Measurements from ENCODE around the gene PRAC2. TPM values are rescaled to one million over a fixed set of nuclear protein-coding genes. Genes with fewer than 3 reads are reported as not detected.

PRAC2 gene
- total RNA-seq, 1 experiment from 2014 or later: not detected

GRCh38 chr17:48769009-48769675, 46.2 kb downstream of the PRAC2 start:
- H3K4me1 Mint-ChIP-seq (ENCODE audit: insufficient read depth, unreplicated experiment): no peaks in the 10 kb centered on the region
- H3K9me3 Mint-ChIP-seq (ENCODE audit: unreplicated experiment): no peaks in the 10 kb centered on the region
- BruUV-seq (replicated peaks): no TSS peak
- ChIA-PET CTCF (interaction anchor here (0.6 to 1.9 kb wide), 5 partner anchors 21 to 116 kb away, joined by 3 to 5 read pairs (median 3); no protein-coding TSS in a partner anchor), POLR2A (interaction anchor here (0.6 kb wide), 1 partner anchor 312 kb away, joined by 3 read pairs; no protein-coding TSS in a partner anchor)
- H3K36me3 Mint-ChIP-seq (ENCODE audit: insufficient read depth, unreplicated experiment): no peaks in the 10 kb centered on the region
- H3K27me3 Mint-ChIP-seq (ENCODE audit: insufficient read depth, unreplicated experiment): peaks cover 54% of the 10 kb centered on the region
- intact Hi-C loops (cut with micrococcal nuclease): no loop called here
- H3K27ac Mint-ChIP-seq (ENCODE audit: low read depth, unreplicated experiment): no peak overlapping the region
- DNase-seq (ENCODE audit: unreplicated experiment): no peak
- no peak for TF ChIP-seq CTCF (IDR thresholded peaks at IDR 0.05; ENCODE audit: unreplicated experiment)
- H3K4me3 Mint-ChIP-seq (ENCODE audit: unreplicated experiment): no peak overlapping the region

- Mint-ChIP-seq H3K4me3 (ENCODE audit: unreplicated experiment) (no peak overlapping the region), H3K4me1 (ENCODE audit: insufficient read depth, unreplicated experiment) (no peaks in the 10 kb centered on the region), H3K9me3 (ENCODE audit: unreplicated experiment) (no peaks in the 10 kb centered on the region), H3K27ac (ENCODE audit: low read depth, unreplicated experiment) (no peak overlapping the region), H3K36me3 (ENCODE audit: insufficient read depth, unreplicated experiment) (no peaks in the 10 kb centered on the region), H3K27me3 (ENCODE audit: insufficient read depth, unreplicated experiment) (peaks cover 36% of the 10 kb centered on the region)
- intact Hi-C loops (cut with micrococcal nuclease): no loop called here
- CTCF ChIA-PET: interaction anchor here (0.8 kb wide), 1 partner anchor 785 kb away, joined by 3 read pairs; no protein-coding TSS in a partner anchor
- POLR2A ChIA-PET: no interaction called here
- no TSS peak for BruUV-seq (replicated peaks)
- no peak for DNase-seq (ENCODE audit: unreplicated experiment)
- no peak for TF ChIP-seq CTCF (IDR thresholded peaks at IDR 0.05; ENCODE audit: unreplicated experiment)
Observed at GRCh38 chr17:48770954-48771353, 48.0 kb downstream of the PRAC2 start.

DNA sequence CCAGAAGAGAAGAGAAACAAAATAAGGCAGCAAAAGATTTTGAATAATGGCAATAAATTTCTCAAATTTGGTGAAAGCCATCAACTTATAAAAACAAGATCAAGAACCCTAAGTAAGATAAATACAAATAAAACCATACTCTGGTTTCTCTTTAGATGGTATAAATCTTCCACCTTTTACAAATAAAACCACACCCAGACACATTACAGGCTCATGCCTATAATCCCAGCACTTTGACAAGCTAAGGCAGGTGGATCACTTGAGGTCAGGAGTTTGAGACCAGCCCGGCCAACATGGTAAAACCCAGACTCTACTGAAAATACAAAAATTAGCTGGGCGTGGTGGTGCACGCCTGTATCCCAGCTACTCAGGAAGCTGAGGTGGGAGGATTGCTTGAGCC, 50.3 kb downstream of the PRAC2 start:
- BruUV-seq (replicated peaks): no TSS peak
- no peaks in the 10 kb centered on the region for H3K9me3 Mint-ChIP-seq (ENCODE audit: unreplicated experiment)
- POLR2A ChIA-PET: interaction anchor here (1.0 kb wide), 1 partner anchor 15 kb away, joined by 5 read pairs; no protein-coding TSS in a partner anchor
- intact Hi-C loops (cut with micrococcal nuclease): no loop called here
- TF ChIP-seq CTCF (IDR thresholded peaks at IDR 0.05; ENCODE audit: unreplicated experiment): no peak
- no peak overlapping the region for H3K4me3 Mint-ChIP-seq (ENCODE audit: unreplicated experiment)
- DNase-seq (ENCODE audit: unreplicated experiment): no peak
- H3K4me1 Mint-ChIP-seq (ENCODE audit: insufficient read depth, unreplicated experiment): no peaks in the 10 kb centered on the region
- no peaks in the 10 kb centered on the region for H3K36me3 Mint-ChIP-seq (ENCODE audit: insufficient read depth, unreplicated experiment)
- CTCF ChIA-PET: interaction anchor here (0.6 to 1.1 kb wide), 3 partner anchors 39 to 104 kb away, joined by 3 to 7 read pairs (median 4); no protein-coding TSS in a partner anchor
- H3K27ac Mint-ChIP-seq (ENCODE audit: low read depth, unreplicated experiment): no peak overlapping the region
- H3K27me3 Mint-ChIP-seq (ENCODE audit: insufficient read depth, unreplicated experiment): peaks cover 32% of the 10 kb centered on the region

Small RNAs within 50 kb of the gene (microRNA-seq; reads per million reads assigned to microRNA genes)
- not detected for gene MIR3185

Other genes starting within 250 kb of the PRAC2 start
- not detected in 2 replicates for gene HOXB1, start 192.2 kb upstream of the PRAC2 start, total RNA-seq (2022)
- 3.0 and 4.8 TPM in 2 replicates for gene HOXB2, start 178.1 kb upstream of the PRAC2 start, total RNA-seq (2022)
- 0.21 and 0.44 TPM in 2 replicates for gene HOXB4, start 144.8 kb upstream of the PRAC2 start, total RNA-seq (2022)
- 0.79 and 0.88 TPM in 2 replicates for gene HOXB3, start 132.9 kb upstream of the PRAC2 start, total RNA-seq (2022)
- gene HOXB5, start 129.4 kb upstream of the PRAC2 start, total RNA-seq (2022): not detected in 2 replicates
- gene HOXB6, start 118.2 kb upstream of the PRAC2 start, total RNA-seq (2022): 0.37 TPM in 1 of 2 replicates, not detected in the other
- gene HOXB7, start 112.2 kb upstream of the PRAC2 start, total RNA-seq (2022): not detected in 2 replicates
- not detected in 2 replicates for gene HOXB8, start 107.9 kb upstream of the PRAC2 start, total RNA-seq (2022)
- 1.4 and 2.5 TPM in 2 replicates for gene HOXB9, start 96.8 kb upstream of the PRAC2 start, total RNA-seq (2022)
- gene PRAC1, start 667 bp upstream of the PRAC2 start, total RNA-seq (2022): not detected in 2 replicates
- gene HOXB13, start 5.6 kb downstream of the PRAC2 start, total RNA-seq (2022): not detected in 2 replicates
- gene TTLL6, start 94.0 kb downstream of the PRAC2 start, total RNA-seq (2022): not detected in 2 replicates
- 96.1 and 113 TPM in 2 replicates for gene CALCOCO2, start 107.8 kb downstream of the PRAC2 start, total RNA-seq (2022)
- 149 and 150 TPM in 2 replicates for gene ATP5MC1, start 169.6 kb downstream of the PRAC2 start, total RNA-seq (2022)
- 106 and 115 TPM in 2 replicates for gene UBE2Z, start 185.2 kb downstream of the PRAC2 start, total RNA-seq (2022)
- gene SNF8, start 221.7 kb downstream of the PRAC2 start, total RNA-seq (2022): 156 and 184 TPM in 2 replicates
- not detected in 2 replicates for gene GIP, start 245.4 kb downstream of the PRAC2 start, total RNA-seq (2022)